NCI-H1417 (cell line): ENCODE measurements around the gene DDX51.

ENCODE experiments used
- DNase-seq, 3 experiments: peaks; one replicate each; lab custom pipeline; 2025; lab: John Stamatoyannopoulos, UW

Gene DDX51

GRCh38 chr12:132179431-132180362 lies 35.6 kb upstream of the DDX51 start:
- no peak for DNase-seq

- peak; percentile 59 to 77 (median 73) for DNase-seq
These were observed 34.8 kb upstream of the DDX51 start for GRCh38 chr12:132178801-132179401.

- no peak for DNase-seq
These were observed 34.2 kb upstream of the DDX51 start for GRCh38 chr12:132178316-132178715.

GRCh38 chr12:132176920-132177551 lies 32.9 kb upstream of the DDX51 start:
- no peak for DNase-seq

- no peak for DNase-seq
These were observed 32.3 kb upstream of the DDX51 start for GRCh38 chr12:132176385-132176919.

GRCh38 chr12:132175496-132176384 lies 31.6 kb upstream of the DDX51 start:
- no peak for DNase-seq

GRCh38 chr12:132174839-132175490 lies 30.8 kb upstream of the DDX51 start:
- DNase-seq: peak in 1 of 3 experiments; percentile 23

GRCh38 chr12:132174015-132174838 lies 30.1 kb upstream of the DDX51 start:
- DNase-seq: no peak

GRCh38 chr12:132173135-132174014 lies 29.3 kb upstream of the DDX51 start:
- DNase-seq: peak in 2 of 3 experiments; percentile 33 to 75

GRCh38 chr12:132172619-132173018 lies 28.5 kb upstream of the DDX51 start:
- DNase-seq: no peak

GRCh38 chr12:132171968-132172521 lies 27.9 kb upstream of the DDX51 start:
- no peak for DNase-seq

- no peak for DNase-seq
These were observed 27.3 kb upstream of the DDX51 start for GRCh38 chr12:132171293-132171967.

- no peak for DNase-seq
These were observed 26.6 kb upstream of the DDX51 start for GRCh38 chr12:132170637-132171292.

- peak in 2 of 3 experiments; percentile 38 to 44 for DNase-seq
These were observed 26.0 kb upstream of the DDX51 start for GRCh38 chr12:132170094-132170636.

GRCh38 chr12:132169376-132169775 lies 25.3 kb upstream of the DDX51 start:
- no peak for DNase-seq

- no peak for DNase-seq
These were observed 24.4 kb upstream of the DDX51 start for GRCh38 chr12:132168311-132169031.
